ENCODE measurements around the gene TMEM92. TPM values are rescaled to one million over a fixed set of nuclear protein-coding genes. Genes with fewer than 3 reads are reported as not detected.
"Not testable (repeated sequence)": the region's sequence is repeated elsewhere in the genome, so short reads cannot be mapped to it uniquely, and the experiment has no call there.

TMEM92 gene
- total RNA-seq, 4 donors from 2014 or later: 3.1 TPM; not detected in 3

DNA sequence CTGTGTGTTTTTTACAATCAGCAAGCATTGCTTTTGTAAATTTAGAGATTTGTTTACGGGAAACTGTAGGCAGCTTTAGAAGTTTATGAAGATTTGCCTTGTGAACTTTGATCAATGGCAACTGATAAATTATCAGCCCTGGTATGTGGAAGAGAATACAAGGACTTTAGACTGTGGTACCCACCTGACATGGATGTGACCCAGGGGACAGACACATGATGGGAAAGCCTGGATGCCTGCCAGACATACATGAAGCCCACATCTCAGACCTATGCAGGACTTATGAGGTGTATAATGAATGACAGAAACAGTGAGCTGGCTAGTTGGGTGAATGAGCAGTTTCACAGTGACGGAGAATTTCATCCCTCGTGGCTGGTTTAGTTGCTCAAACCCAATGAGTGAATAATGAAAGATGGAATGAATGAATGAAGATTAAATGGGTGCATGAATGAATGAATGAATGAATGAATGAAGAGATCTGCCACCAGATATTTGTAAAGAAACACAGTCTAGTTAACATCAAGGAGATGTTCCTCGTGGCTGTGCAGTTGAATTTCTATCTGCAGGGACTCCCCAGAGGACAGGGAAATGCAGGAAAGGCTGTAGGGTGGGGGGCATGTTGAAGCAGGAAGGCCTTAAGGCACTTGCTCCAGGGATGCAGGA, 7.6 kb downstream of the TMEM92 start:
- H3K4me3 ChIP-seq (ENCODE audit: low read depth, poor library complexity, severe bottlenecking): no peak overlapping the region
- TF ChIP-seq, protein P1, sequence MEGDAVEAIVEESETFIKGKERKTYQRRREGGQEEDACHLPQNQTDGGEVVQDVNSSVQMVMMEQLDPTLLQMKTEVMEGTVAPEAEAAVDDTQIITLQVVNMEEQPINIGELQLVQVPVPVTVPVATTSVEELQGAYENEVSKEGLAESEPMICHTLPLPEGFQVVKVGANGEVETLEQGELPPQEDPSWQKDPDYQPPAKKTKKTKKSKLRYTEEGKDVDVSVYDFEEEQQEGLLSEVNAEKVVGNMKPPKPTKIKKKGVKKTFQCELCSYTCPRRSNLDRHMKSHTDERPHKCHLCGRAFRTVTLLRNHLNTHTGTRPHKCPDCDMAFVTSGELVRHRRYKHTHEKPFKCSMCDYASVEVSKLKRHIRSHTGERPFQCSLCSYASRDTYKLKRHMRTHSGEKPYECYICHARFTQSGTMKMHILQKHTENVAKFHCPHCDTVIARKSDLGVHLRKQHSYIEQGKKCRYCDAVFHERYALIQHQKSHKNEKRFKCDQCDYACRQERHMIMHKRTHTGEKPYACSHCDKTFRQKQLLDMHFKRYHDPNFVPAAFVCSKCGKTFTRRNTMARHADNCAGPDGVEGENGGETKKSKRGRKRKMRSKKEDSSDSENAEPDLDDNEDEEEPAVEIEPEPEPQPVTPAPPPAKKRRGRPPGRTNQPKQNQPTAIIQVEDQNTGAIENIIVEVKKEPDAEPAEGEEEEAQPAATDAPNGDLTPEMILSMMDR (IDR thresholded peaks at IDR 0.05): no peak
- no peak for TF ChIP-seq POLR2A (IDR thresholded peaks at IDR 0.05)
- intact Hi-C loops (cut with DNase I; ENCODE audit: low total_unique reads): no loop called here
- no peak for DNase-seq (ENCODE audit: low spot score in 2 of 2)
- 89 to 91% methylated on average over 4 of the region's 4 CpGs for WGBS, 2 donors

GRCh38 chr17:50283246-50283645, 9.0 kb downstream of the TMEM92 start:
- TF ChIP-seq, protein P1 (IDR thresholded peaks at IDR 0.05): no peak
- no peak for TF ChIP-seq POLR2A (IDR thresholded peaks at IDR 0.05)
- 76 to 85% methylated on average over 10 of the region's 10 CpGs for WGBS, 2 donors
- intact Hi-C loops (cut with DNase I; ENCODE audit: low total_unique reads): no loop called here
- no peak overlapping the region for H3K4me3 ChIP-seq (ENCODE audit: low read depth, poor library complexity, severe bottlenecking)
- DNase-seq (ENCODE audit: low spot score in 2 of 2): no peak

- no peak for DNase-seq (ENCODE audit: low spot score in 2 of 2)
- intact Hi-C loops (cut with DNase I; ENCODE audit: low total_unique reads): no loop called here
- no peak for TF ChIP-seq POLR2A (IDR thresholded peaks at IDR 0.05)
- H3K4me3 ChIP-seq (ENCODE audit: low read depth, poor library complexity, severe bottlenecking): no peak overlapping the region
- WGBS, 2 donors: 83 to 92% methylated on average over 7 of the region's 7 CpGs
Observed at GRCh38 chr17:50283714-50284113, 9.4 kb downstream of the TMEM92 start.

GRCh38 chr17:50285941-50286340, 11.7 kb downstream of the TMEM92 start:
- no peak for DNase-seq (ENCODE audit: low spot score in 2 of 2)
- intact Hi-C loops (cut with DNase I; ENCODE audit: low total_unique reads): no loop called here
- TF ChIP-seq POLR2A (IDR thresholded peaks at IDR 0.05): no peak
- TF ChIP-seq, protein P1 (IDR thresholded peaks at IDR 0.05): no peak
- no peak overlapping the region for H3K4me3 ChIP-seq (ENCODE audit: low read depth, poor library complexity, severe bottlenecking)
- WGBS, 2 donors: 80% methylated on average over 3 of the region's 3 CpGs

- DNase-seq (ENCODE audit: low spot score in 2 of 2); H3K4me3 ChIP-seq (ENCODE audit: low read depth, poor library complexity, severe bottlenecking); intact Hi-C loops (cut with DNase I; ENCODE audit: low total_unique reads): not testable (repeated sequence)
- 66 to 77% methylated on average over 7 of the region's 7 CpGs for WGBS, 2 donors
Observed at GRCh38 chr17:50287302-50287701, 13.0 kb downstream of the TMEM92 start.

DNA sequence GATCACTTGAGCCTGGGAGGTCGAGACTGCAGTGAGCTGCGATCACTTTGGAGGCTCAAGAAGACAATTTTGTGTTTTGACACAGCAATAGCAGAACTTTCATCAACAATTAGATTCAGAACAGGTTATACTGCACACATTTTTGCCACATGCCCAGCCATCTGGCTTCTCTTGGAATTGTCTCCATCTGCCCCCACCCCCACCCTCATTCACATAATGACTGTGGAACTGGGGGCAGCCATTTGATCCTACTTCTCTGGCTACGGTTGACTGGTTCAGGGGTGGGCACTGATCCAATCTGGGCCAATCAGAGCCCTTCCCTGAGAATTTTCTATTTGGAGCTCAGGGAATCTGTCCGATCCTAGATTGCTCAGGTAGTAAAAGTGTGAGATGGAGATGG, 14.0 kb downstream of the TMEM92 start:
- TF ChIP-seq POLR2A (IDR thresholded peaks at IDR 0.05): no peak
- TF ChIP-seq, protein P1 (IDR thresholded peaks at IDR 0.05): no peak
- DNase-seq (ENCODE audit: low spot score in 2 of 2): no peak
- 88% methylated on average over 4 of the region's 4 CpGs for WGBS, 2 donors
- intact Hi-C loops (cut with DNase I; ENCODE audit: low total_unique reads): no loop called here
- H3K4me3 ChIP-seq (ENCODE audit: low read depth, poor library complexity, severe bottlenecking): no peak overlapping the region

- intact Hi-C loops (cut with DNase I; ENCODE audit: low total_unique reads): no loop called here
- no peak for DNase-seq (ENCODE audit: low spot score in 2 of 2)
- no peak overlapping the region for H3K4me3 ChIP-seq (ENCODE audit: low read depth, poor library complexity, severe bottlenecking)
- TF ChIP-seq, protein P1 (IDR thresholded peaks at IDR 0.05): no peak
- TF ChIP-seq POLR2A (IDR thresholded peaks at IDR 0.05): no peak
- WGBS, 2 donors: 58 to 76% methylated on average over 3 of the region's 3 CpGs
Observed at GRCh38 chr17:50289278-50289677, 15.0 kb downstream of the TMEM92 start.
